Non-pigmented ciliary epithelial cell (primary cell): ENCODE measurements around the gene CDHR4.
"Not testable (repeated sequence)": the region's sequence is repeated elsewhere in the genome, so short reads cannot be mapped to it uniquely, and the experiment has no call there.

ENCODE experiments used
- DNase-seq: peaks from one replicate; pipeline ENCODE4 v3.0.0-alpha.2; 2010; ENCODE audit warnings: low read depth

Gene CDHR4

GRCh38 chr3:49803465-49804140 lies 3.9 kb upstream of the CDHR4 start:
- DNase-seq = no peak

DNA sequence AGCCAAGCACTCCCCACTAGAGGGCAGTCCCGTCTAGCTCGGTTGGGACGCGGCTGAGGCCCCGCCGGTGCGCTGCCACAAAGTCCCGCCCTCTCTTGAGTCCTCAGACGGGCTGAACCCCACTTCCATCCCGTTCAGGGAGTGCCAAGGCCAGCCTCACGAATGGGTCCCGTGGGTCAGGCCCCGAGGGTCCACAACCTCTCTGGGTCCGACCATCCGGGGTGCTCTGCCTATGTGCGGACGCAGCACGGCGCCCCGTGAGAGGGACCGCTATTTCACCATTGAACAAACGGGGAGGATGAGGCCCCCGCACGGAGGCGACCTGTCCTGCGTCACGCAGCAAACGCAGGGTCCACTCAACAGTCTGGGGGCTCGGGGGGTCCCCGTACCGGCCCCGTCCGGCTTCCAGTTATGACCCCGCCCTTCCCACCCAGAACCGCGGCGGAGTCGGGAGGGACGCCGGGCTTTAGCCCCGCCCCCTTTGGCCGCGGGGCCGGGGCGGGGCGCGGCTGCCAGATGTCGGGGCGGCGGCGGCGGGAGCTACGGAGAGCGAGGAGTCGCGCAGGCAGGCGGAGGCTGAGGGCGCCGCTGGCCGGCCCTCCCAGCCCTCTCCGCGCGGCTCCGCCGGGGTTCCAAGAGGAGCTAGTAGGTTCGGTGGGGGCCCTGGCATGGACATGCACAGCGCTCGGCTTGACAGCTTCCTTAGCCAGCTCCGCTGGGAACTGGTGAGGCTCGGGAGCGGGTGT lies 3.2 kb upstream of the CDHR4 start, which contains the start of gene INKA1:
Gene INKA1 (plus strand): TSS at position 543 of the 746 bp plus-strand sequence. CDS start 132 bp downstream, at position 675.
- DNase-seq = peak; percentile 36

GRCh38 chr3:49801160-49801559 lies 1.5 kb upstream of the CDHR4 start:
- DNase-seq = no peak

GRCh38 chr3:49799105-49799504 lies 568 bp downstream of the CDHR4 start:
- no peak for DNase-seq

- DNase-seq = no peak
Measured at GRCh38 chr3:49794926-49795905, 4.5 kb downstream of the CDHR4 start.

- no peak for DNase-seq
Measured at GRCh38 chr3:49794431-49794830, 5.2 kb downstream of the CDHR4 start.

DNA sequence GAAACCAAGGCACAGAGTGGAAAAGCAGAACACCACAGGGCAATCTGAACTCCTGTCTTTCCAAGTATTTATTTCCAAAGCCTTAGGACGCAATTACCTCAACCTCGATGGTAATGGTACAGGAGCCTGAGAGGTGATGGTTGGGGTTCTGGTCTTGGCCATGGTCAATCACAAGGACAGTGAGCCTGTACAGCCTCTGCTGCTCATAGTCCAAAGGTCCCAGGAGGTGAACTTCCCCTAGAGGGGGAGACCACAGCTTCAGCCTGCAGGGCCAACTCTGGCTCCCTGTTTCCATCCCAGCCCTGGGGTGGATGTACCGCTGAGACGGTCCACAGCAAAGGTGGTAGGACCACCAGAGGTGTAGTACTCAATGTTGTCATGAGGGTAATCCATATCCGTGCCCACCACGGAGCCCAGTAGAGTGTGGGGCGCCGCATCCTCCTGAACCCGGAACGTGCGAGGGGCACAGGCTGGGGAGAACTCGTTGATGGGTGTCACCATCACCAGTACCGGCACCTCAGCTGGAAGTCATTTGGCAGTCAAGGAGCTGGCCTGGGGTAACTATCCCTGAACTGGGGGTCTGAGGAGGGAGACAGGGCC lies 6.1 kb downstream of the CDHR4 start:
- DNase-seq = no peak

DNA sequence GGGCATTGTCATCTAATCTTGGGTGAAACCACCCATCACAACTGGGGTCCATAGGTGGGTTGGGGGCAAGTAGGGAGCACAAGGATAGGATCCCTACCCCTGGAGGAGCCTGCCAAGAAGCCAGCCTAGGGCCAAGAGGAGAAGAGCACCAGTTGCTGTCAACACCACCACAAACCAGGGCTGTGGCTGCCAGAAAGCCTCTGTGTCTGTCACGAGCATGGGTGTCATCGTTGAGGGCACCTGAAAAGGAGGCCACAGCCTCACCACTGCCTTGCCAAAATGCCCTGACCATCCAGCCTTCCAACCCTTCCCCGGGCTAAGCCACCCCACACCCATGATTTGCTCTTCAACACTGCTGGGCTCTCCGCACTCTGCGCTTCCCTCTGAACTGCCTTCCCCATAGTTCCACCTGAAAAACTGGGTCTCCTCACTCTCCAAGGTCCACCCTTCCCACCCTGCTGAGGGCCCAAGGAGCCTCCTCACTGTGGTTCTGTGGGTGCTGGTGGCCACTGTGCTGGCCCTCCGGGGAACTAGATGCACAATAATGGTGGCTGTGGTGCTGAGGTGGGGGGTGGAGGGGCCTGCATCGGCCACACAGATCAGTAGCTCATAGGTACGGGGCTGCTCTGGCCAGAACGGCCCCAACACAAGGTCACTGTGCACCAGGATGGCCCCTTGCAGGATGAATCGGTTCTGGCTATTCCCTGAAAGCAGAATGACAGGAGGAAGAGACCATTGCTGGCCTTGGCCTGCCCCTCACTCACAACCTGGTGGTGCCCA lies 7.1 kb downstream of the CDHR4 start:
- DNase-seq = no peak

GRCh38 chr3:49791571-49791970 lies 8.1 kb downstream of the CDHR4 start:
- no peak for DNase-seq

DNA sequence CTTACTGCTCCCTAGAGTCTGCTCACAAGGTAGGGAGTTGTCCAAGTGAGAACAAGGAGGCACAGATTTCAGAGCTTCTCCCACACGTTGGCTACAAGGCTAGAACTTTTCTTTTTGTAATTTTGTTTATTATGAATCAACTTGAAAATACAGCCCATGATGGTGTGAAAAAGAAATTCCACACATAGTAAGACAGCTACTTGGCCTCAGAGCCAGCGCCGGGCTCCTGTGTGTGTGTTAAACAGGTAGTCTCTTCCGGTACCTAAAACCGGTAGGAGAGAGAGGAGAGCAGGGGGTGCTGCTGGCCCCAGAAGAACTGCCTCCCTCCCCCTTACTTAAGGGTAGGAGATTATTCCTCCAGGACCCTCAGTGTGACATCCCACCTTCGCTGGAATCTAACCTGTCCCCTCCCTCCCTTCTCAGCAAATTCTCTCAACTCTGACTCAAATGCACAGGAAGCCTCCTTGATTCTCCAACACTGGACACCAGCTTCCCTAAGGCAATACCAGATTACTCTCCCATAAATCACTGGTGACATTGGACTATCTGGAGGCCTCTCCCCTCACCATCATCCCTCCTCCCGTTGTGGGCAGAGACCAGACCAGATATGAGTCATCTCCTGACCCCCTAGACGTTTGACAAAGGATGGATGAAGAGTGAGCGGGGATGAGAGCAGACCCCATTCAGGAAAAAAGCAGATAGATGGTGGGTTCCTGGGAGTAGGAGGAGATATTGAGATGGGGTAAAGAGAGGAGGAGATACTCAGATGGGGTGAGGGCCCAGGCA lies 8.9 kb downstream of the CDHR4 start:
- DNase-seq = no peak

DNA sequence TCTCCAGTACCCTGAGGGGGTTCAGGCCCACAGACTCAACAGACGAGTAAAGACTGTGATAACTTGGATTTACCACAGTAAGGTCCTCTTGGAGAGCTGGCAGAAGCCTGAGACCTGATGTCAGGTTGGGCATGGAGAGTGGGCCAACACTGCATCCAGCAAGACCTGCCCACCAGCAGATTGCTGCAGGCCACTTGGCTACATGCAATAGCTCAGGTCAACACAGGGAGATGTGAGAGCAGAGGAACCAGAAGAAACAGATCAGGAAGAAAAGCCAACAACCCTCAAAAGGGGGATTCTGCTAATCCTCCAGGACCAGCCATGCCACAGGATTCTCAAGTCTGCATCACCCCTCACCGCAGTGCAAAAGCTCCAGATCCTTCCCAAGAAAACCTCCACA lies 11.6 kb downstream of the CDHR4 start:
- DNase-seq = no peak

GRCh38 chr3:49787536-49787935 lies 12.1 kb downstream of the CDHR4 start:
- DNase-seq = no peak

DNA sequence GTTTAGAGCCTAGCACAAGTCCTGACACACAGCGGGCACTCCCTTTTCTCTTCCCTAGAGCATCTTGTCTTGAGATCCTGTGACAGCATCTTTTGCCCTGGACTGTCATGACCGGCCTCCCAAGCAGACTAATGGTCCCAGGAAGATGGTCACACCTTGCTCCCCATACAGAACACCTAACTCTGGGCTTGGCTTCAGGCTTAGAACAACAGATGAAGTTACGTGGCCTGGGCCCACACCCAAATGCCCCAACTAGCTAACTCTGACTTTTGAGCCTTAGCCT lies 12.6 kb downstream of the CDHR4 start:
- no peak for DNase-seq

- peak; percentile 100 for DNase-seq
Measured at GRCh38 chr3:49786357-49787181, 13.1 kb downstream of the CDHR4 start, which contains the start of gene IP6K1. TSS of gene IP6K1 (minus strand) at chr3:49786542. CDS start at chr3:49748040, 38,502 bp downstream.

GRCh38 chr3:49785565-49786356 lies 13.9 kb downstream of the CDHR4 start:
- no peak for DNase-seq

DNA sequence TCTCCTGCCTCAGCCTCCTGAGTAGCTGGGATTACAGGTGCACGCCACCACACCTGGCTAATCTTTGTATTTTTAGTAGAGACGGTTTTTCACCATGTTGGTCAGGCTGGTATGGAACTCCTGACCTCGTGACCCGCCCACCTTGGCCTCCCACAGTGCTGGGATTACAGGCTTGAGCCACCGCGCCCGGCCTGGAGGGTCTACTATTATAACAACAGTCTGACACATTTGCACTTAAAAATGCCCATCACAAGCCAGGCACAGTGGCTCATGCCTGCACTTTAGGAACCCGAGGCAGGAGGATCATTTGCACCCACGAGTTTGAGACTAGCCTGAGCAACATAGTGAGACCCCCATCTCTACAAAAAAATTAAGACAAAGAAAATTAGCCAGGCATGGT lies 17.4 kb downstream of the CDHR4 start:
- DNase-seq = not testable (repeated sequence)

DNA sequence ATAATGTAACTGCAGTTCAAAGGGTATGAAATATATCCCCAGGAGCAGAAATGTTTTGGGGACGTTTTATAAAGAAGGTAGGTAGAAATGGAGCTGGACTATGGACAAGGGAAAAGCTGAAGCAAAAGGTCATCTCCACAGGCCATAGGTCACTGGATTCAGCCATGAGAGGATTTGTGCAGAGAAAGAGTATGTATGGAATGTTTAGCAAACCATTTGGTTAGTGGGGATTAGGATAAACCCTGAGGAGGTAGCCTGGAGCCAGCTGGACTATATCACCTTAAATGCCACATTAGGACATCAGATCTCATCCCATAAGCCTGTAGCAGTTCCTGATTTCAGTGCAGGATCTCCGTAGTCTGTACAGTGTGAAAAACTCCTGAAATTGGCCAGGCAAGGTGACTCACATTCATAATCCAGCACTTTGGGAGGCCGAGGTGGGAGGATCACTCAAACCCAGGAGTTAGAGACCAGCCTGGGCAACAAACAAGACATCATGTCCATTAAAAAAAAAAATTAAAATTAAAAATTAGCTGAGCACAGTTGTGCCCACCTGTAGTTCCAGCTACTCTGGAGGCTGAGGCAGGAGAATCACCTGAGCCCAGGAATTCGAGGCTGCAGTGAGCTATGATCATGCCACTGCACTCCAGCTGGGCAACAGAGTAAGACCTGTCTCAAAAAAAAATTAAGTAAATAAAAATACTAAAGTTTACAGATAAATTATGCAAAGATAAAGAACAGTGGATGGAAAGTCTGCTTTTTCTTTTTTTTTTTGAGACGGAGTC lies 18.1 kb downstream of the CDHR4 start:
- no peak for DNase-seq

DNA sequence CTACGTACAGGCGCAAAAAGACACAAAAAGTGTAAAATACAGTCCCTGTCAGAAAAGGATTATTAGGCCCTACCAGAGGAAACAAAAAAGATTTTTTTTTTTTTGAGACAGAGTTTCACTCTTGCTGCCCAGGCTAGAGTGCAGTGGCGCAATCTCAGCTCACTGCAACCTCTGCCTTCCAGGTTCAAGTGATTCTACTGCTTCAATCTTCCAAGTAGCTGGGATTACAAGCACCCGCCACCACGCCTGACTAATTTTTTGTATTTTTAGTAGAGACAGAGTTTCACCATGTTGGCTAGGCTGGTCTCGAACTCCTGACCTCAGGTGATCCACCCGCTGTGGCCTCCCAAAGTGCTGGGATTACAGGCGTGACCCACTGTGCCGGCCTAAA lies 18.7 kb downstream of the CDHR4 start:
- not testable (repeated sequence) for DNase-seq
